ENCODE results near the gene ARRB1.

GRCh38 chr11:75265851-75266531 is 85.5 kb downstream of the ARRB1 start:
- no peak for TF ChIP-seq POLR2AphosphoS5 (IDR thresholded peaks at IDR 0.05; ENCODE audit: low read depth, low read length)
- no peak for TF ChIP-seq SMC3 (IDR thresholded peaks at IDR 0.05; ENCODE audit: low read depth, low read length)
- TF ChIP-seq CTCF (IDR thresholded peaks at IDR 0.05): no peak
- TF ChIP-seq TAF1 (IDR thresholded peaks at IDR 0.05; ENCODE audit: borderline replicate concordance, low read depth, low read length): no peak
- TF ChIP-seq MAX (IDR thresholded peaks at IDR 0.05; ENCODE audit: low read depth): no peak
- TF ChIP-seq TEAD4 (IDR thresholded peaks at IDR 0.05; ENCODE audit: borderline replicate concordance, insufficient read depth): no peak
- TF ChIP-seq MXI1 (IDR thresholded peaks at IDR 0.05; ENCODE audit: low read depth, low read length): no peak
- TF ChIP-seq NRF1 (IDR thresholded peaks at IDR 0.05; ENCODE audit: low read depth, low read length): no peak
- no peak for TF ChIP-seq USF2 (IDR thresholded peaks at IDR 0.05; ENCODE audit: borderline replicate concordance, low read depth, low read length)
- TF ChIP-seq RFX5 (IDR thresholded peaks at IDR 0.05; ENCODE audit: low read length): no peak
- no peak for TF ChIP-seq EZH2phosphoT487 (IDR thresholded peaks at IDR 0.05; ENCODE audit: borderline replicate concordance, low read depth)
- TF ChIP-seq YY1 (IDR thresholded peaks at IDR 0.05; ENCODE audit: low read depth): no peak
- TF ChIP-seq RAD21 (IDR thresholded peaks at IDR 0.05; ENCODE audit: low read length): no peak

All from SK-N-SH (cell line).